ENCODE results near the gene PM20D1. TPM values are rescaled to one million over a fixed set of nuclear protein-coding genes. Genes with fewer than 3 reads are reported as not detected.
A peak's percentile ranks its signal among the peaks of the same experiment; 100 is the strongest.

The PM20D1 gene
- total RNA-seq, 4 donors from 2014 or later = not detected

DNA sequence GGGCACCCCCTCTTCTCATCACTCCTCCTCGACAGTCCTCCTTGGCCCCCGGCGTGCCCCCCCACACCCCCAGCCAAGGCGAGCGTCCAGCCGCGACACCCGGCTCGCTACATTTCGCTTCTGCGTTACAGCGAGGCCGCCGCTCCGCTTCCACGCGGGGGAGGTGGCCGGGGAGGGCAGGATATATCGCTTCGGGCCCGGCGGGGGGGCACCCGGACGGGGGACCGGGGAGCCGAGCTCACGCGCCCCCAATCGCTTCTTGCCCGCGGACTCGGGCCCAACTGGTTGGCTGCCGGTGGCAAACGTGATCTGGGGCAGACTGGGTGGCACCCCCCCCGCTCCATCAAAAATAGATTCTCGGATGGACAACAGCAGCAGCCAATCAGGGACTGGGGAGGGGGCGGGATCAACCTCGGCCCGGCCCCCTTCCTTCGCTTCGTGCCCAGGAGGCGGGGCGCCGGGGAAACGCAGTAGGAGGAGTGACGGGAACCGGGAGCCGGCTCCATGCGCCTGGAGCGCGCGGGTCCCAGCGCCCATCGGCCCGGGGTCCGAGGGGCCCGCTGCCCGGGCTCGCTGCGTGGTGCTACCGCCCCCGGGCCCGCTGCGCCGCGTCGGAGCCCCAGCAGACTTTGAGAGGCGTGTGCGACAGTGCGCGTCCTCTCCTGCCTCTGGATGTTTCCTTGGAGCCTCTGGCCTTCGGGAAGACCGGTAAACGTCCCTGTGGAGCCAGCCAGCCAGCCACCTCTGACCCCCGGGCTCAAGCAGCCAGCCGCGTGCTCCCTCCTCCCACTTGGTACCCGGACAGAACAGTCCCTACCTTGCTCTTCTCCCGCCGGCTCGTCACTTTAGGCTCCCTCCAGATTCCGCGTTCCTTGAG is 36.8 kb downstream of the PM20D1 start, which contains the start of gene SLC41A1:
Gene SLC41A1, minus strand, starts transcription at position 321 of the 877 bp plus-strand sequence. CDS start 2,757 bp downstream, outside the sequence.
- ATAC-seq = peak; percentile 83 to 92
- in situ Hi-C loops (cut with MboI; ENCODE audit: low sequenced_read_pairs in 4 of 4) = no loop called here
- peaks cover 48 to 65% of the 10 kb centered on the region in 2 donors for H3K4me1 ChIP-seq

DNA sequence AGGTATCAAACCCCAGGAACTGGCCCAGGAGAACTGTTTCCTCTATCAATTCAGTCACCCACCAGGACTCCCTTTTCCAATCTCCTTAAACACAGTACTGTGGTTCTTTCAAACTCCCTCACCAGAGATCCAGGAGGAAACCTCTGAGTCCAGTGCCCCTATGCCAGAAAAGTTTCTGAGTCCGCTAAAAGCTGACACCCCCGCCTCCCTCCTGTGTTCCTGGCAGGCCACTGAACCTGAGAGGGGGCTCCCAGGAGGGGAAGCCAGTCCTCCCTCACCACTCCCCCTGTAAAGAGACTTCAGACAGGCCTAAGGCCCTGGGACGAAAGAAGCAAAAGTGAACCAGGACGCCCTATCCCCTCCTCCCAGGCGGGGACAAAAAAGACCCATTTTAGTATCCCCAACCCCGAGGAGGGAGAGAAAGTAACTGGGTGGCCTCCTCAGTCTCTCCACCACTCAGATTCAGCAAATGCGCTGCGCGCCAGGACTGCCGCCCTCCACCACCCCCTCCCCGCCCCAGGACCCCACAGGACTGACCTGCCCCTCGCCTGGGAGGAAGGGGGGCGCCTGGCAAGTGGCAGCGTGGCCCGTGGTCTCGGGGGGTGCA is 37.6 kb downstream of the PM20D1 start:
- intact Hi-C loops (cut with DNase I; ENCODE audit: low total_unique reads) (loop anchor here (2.0 to 5.0 kb wide), 3 partner anchors 30 to 165 kb away; no protein-coding TSS in a partner anchor), in situ Hi-C loops (cut with MboI; ENCODE audit: low sequenced_read_pairs in 4 of 4) (no loop called here)
- DNase-seq (no peak), ATAC-seq (peak; percentile 12 to 28)
- Histone ChIP-seq H3K27ac (peak overlapping the region; percentile 92 to 98 (median 97)), H3K9me3 (no peaks in the 10 kb centered on the region), H3K4me1 (peaks cover 54 to 68% of the 10 kb centered on the region in 2 donors), H3K4me3 (peak overlapping the region; percentile 80 to 92 (median 88)), H3K27me3 (no peaks in the 10 kb centered on the region), H3K36me3 (no peaks in the 10 kb centered on the region)
- TF ChIP-seq POLR2A (IDR thresholded peaks at IDR 0.05) = no peak
- no peak for TF ChIP-seq CTCF (IDR thresholded peaks at IDR 0.05 in 4 of 5, conservative IDR thresholded peaks at IDR 0.05 in 1 of 5)

More for the DNA sequence above, 36.8 kb downstream of the PM20D1 start, which contains the start of gene SLC41A1:
- DNase-seq = peak; percentile 96
- Histone ChIP-seq H3K36me3 (no peaks in the 10 kb centered on the region), H3K9me3 (no peaks in the 10 kb centered on the region), H3K4me3 (peak within 1 kb of the TSS; percentile 80 to 92 (median 88)), H3K27ac (peak within 1 kb of the TSS; percentile 92 to 98 (median 97)), H3K27me3 (no peaks in the 10 kb centered on the region)
- intact Hi-C loops (cut with DNase I; ENCODE audit: low total_unique reads) = loop anchor here (1.0 to 5.0 kb wide), 4 partner anchors 30 to 164 kb away; no protein-coding TSS in a partner anchor
- no peak for TF ChIP-seq CTCF (IDR thresholded peaks at IDR 0.05 in 4 of 5, conservative IDR thresholded peaks at IDR 0.05 in 1 of 5)
- peak; percentile 97 for TF ChIP-seq POLR2A (IDR thresholded peaks at IDR 0.05)

GRCh38 chr1:205811660-205812059 is 38.3 kb downstream of the PM20D1 start:
- DNase-seq = peak; percentile 50 to 85
- H3K9me3 ChIP-seq = no peaks in the 10 kb centered on the region
- TF ChIP-seq POLR2A (IDR thresholded peaks at IDR 0.05) = peak; percentile 36 to 55
- no peak for TF ChIP-seq CTCF (IDR thresholded peaks at IDR 0.05 in 4 of 5, conservative IDR thresholded peaks at IDR 0.05 in 1 of 5)
- in situ Hi-C loops (cut with MboI; ENCODE audit: low sequenced_read_pairs in 4 of 4) (no loop called here), intact Hi-C loops (cut with DNase I; ENCODE audit: low total_unique reads) (loop anchor here (2.0 to 5.0 kb wide), 3 partner anchors 29 to 166 kb away; no protein-coding TSS in a partner anchor)
- no peaks in the 10 kb centered on the region for H3K36me3 ChIP-seq
- peak overlapping the region; percentile 80 to 92 (median 88) for H3K4me3 ChIP-seq
- H3K27ac ChIP-seq = peak overlapping the region; percentile 92 to 98 (median 97)
- peak in 1 of 2 donors; percentile 62 for ATAC-seq
- H3K27me3 ChIP-seq = no peaks in the 10 kb centered on the region
- peaks cover 61 to 75% of the 10 kb centered on the region in 2 donors for H3K4me1 ChIP-seq

- intact Hi-C loops (cut with DNase I; ENCODE audit: low total_unique reads) = loop anchor here (5.0 kb wide), 2 partner anchors 107 to 167 kb away; no protein-coding TSS in a partner anchor
- H3K9me3 ChIP-seq = no peaks in the 10 kb centered on the region
- TF ChIP-seq POLR2A (IDR thresholded peaks at IDR 0.05) (no peak), CTCF (IDR thresholded peaks at IDR 0.05 in 4 of 5, conservative IDR thresholded peaks at IDR 0.05 in 1 of 5) (peak in 1 of 5 experiments; percentile 24)
- in situ Hi-C loops (cut with MboI; ENCODE audit: low sequenced_read_pairs in 4 of 4) = no loop called here
- no peaks in the 10 kb centered on the region for H3K27me3 ChIP-seq
- peaks cover 72 to 76% of the 10 kb centered on the region in 2 donors for H3K4me1 ChIP-seq
- no peak for DNase-seq
- no peak for ATAC-seq
- H3K27ac ChIP-seq = peak overlapping the region; percentile 92 to 98 (median 97)
- H3K36me3 ChIP-seq = no peaks in the 10 kb centered on the region
- H3K4me3 ChIP-seq = peak overlapping the region; percentile 21 to 88 (median 30)
Observed at GRCh38 chr1:205810448-205811157, 39.3 kb downstream of the PM20D1 start.

All from gastrocnemius medialis (tissue), 4 donors.